ENCODE data around the gene TAAR6.
"Not testable (repeated sequence)": the region's sequence is repeated elsewhere in the genome, so short reads cannot be mapped to it uniquely, and the experiment has no call there.

The TAAR6 gene

GRCh38 chr6:132587424-132587823, 17.3 kb downstream of the TAAR6 start:
- no peak overlapping the region for H3K4me3 ChIP-seq (ENCODE audit: low read depth, low read length)
- no peak for TF ChIP-seq CTCF (IDR thresholded peaks at IDR 0.05; ENCODE audit: borderline replicate concordance, insufficient read depth, low read depth, low read length)

- no peak for TF ChIP-seq CTCF (IDR thresholded peaks at IDR 0.05; ENCODE audit: borderline replicate concordance, insufficient read depth, low read depth, low read length)
- H3K4me3 ChIP-seq (ENCODE audit: low read depth, low read length): no peak within 1 kb of the TSS
These were observed 19.3 kb downstream of the TAAR6 start, which contains the start of gene TAAR5 for GRCh38 chr6:132589454-132589853. TAAR5 (minus strand) TSS chr6:132589741; CDS start chr6:132589686, 55 bp downstream.

GRCh38 chr6:132590362-132590761, 20.2 kb downstream of the TAAR6 start:
- H3K4me3 ChIP-seq (ENCODE audit: low read depth, low read length): no peak overlapping the region
- TF ChIP-seq CTCF (IDR thresholded peaks at IDR 0.05; ENCODE audit: borderline replicate concordance, insufficient read depth, low read depth, low read length): no peak

- TF ChIP-seq CTCF (IDR thresholded peaks at IDR 0.05; ENCODE audit: borderline replicate concordance, insufficient read depth, low read depth, low read length): no peak
- H3K4me3 ChIP-seq (ENCODE audit: low read depth, low read length): no peak overlapping the region
These were observed 22.7 kb downstream of the TAAR6 start for GRCh38 chr6:132592855-132593254.

- TF ChIP-seq CTCF (IDR thresholded peaks at IDR 0.05; ENCODE audit: borderline replicate concordance, insufficient read depth, low read depth, low read length): no peak
- H3K4me3 ChIP-seq (ENCODE audit: low read depth, low read length): no peak overlapping the region
These were observed 26.1 kb downstream of the TAAR6 start for GRCh38 chr6:132596201-132596600.

GRCh38 chr6:132598473-132598872, 28.4 kb downstream of the TAAR6 start:
- H3K4me3 ChIP-seq (ENCODE audit: low read depth, low read length): no peak overlapping the region
- TF ChIP-seq CTCF (IDR thresholded peaks at IDR 0.05; ENCODE audit: borderline replicate concordance, insufficient read depth, low read depth, low read length): peak; percentile 46; the same call in 1 of the 2 replicates

GRCh38 chr6:132600900-132601299, 30.8 kb downstream of the TAAR6 start:
- not testable (repeated sequence) for H3K4me3 ChIP-seq (ENCODE audit: low read depth, low read length)

GRCh38 chr6:132604635-132605152, 34.6 kb downstream of the TAAR6 start:
- no peak overlapping the region for H3K4me3 ChIP-seq (ENCODE audit: low read depth, low read length)
- TF ChIP-seq CTCF (IDR thresholded peaks at IDR 0.05; ENCODE audit: borderline replicate concordance, insufficient read depth, low read depth, low read length): no peak

Data from GM12875 (cell line).